HEK293 (cell line): ENCODE data around the gene TRIM66.

ENCODE experiments used
- CTCF ChIA-PET: fragments of 350-600 bp; formaldehyde crosslinking; extraction: SDS; loops from one replicate; lab custom pipeline; 2021; ENCODE audit warnings: antibody characterized with exemption; lab: Yijun Ruan, JAX
- POLR2A ChIA-PET: fragments of 300-600 bp; formaldehyde crosslinking; extraction: SDS; loops from one replicate; lab custom pipeline; 2020; ENCODE audit warnings: antibody characterized with exemption, inconsistent platforms; lab: Yijun Ruan, JAX
- H3K27ac ChIP-seq: fragments of 200-500 bp; sonication (Bioruptor generic); 2 replicates; pipeline ENCODE4 v1.5.1; 2014; ENCODE audit warnings: low read depth, low read length, control low read depth, inconsistent platforms; ENCODE audit errors: extremely low read depth
- H3K36me3 ChIP-seq, 2 experiments: fragments of 200-500 bp in 1 of 2; sonication (Bioruptor generic) in 1 of 2; 1 replicate in 1 of 2; 2 replicates in 1 of 2; pipeline ENCODE4 v1.5.1; 2014 to 2017; ENCODE audit warnings: inconsistent platforms in 2 of 2, low read length in 2 of 2; ENCODE audit not compliant: control insufficient read depth in 2 of 2, insufficient read depth in 1 of 2
- H3K4me1 ChIP-seq: fragments of 200-500 bp; sonication (Bioruptor generic); 2 replicates; pipeline ENCODE4 v1.5.1; 2014; ENCODE audit warnings: mild to moderate bottlenecking, low read length, inconsistent platforms; ENCODE audit not compliant: control insufficient read depth, insufficient read depth
- H3K4me3 ChIP-seq: 2 replicates; pipeline ENCODE4 v1.5.1; 2011; ENCODE audit warnings: low read depth, mild to moderate bottlenecking, control low read depth, low read length, moderate library complexity
- H3K9me3 ChIP-seq: fragments of 200-500 bp; sonication (Bioruptor generic); 2 replicates; pipeline ENCODE4 v1.5.1; 2014; ENCODE audit warnings: low read depth, low read length, inconsistent platforms; ENCODE audit not compliant: control insufficient read depth, insufficient read depth
- GLIS1 ChIP-seq: fragments of 450-650 bp; formaldehyde crosslinking; IDR thresholded peaks from 2 replicates; pipeline ENCODE4 v1.5.1; 2016; ENCODE audit warnings: missing biosample characterization, missing genetic modification characterization
- KLF16 ChIP-seq: fragments of 450-650 bp; formaldehyde crosslinking; IDR thresholded peaks from 2 replicates; pipeline ENCODE4 v1.5.1; 2017; ENCODE audit warnings: missing biosample characterization, missing genetic modification characterization
- MYNN ChIP-seq: fragments of 450-650 bp; formaldehyde crosslinking; IDR thresholded peaks from 2 replicates; pipeline ENCODE4 v1.5.1; 2016; ENCODE audit warnings: missing biosample characterization, missing genetic modification characterization, borderline replicate concordance
- SCRT1 ChIP-seq: fragments of 450-650 bp; formaldehyde crosslinking; IDR thresholded peaks from 2 replicates; pipeline ENCODE4 v1.5.1; 2016; ENCODE audit warnings: missing biosample characterization, missing genetic modification characterization, borderline replicate concordance
- SCRT2 ChIP-seq: fragments of 450-650 bp; formaldehyde crosslinking; IDR thresholded peaks from 2 replicates; pipeline ENCODE4 v1.5.1; 2016; ENCODE audit warnings: missing biosample characterization, missing genetic modification characterization
- ZBTB20 ChIP-seq: fragments of 450-650 bp; formaldehyde crosslinking; IDR thresholded peaks from 2 replicates; pipeline ENCODE4 v1.5.1; 2016; ENCODE audit warnings: missing biosample characterization, missing genetic modification characterization
- ZIC2 ChIP-seq: fragments of 450-650 bp; formaldehyde crosslinking; IDR thresholded peaks from 2 replicates; pipeline ENCODE4 v1.5.1; 2016; ENCODE audit warnings: missing biosample characterization, missing genetic modification characterization
- ZNF140 ChIP-seq: fragments of 450-650 bp; formaldehyde crosslinking; IDR thresholded peaks from 2 replicates; pipeline ENCODE4 v1.5.1; 2016; ENCODE audit warnings: missing biosample characterization, missing genetic modification characterization
- ZNF155 ChIP-seq: fragments of 450-650 bp; formaldehyde crosslinking; IDR thresholded peaks from 2 replicates; pipeline ENCODE4 v1.5.1; 2016; ENCODE audit warnings: missing biosample characterization, missing genetic modification characterization
- ZNF324 ChIP-seq: fragments of 450-650 bp; formaldehyde crosslinking; IDR thresholded peaks from 2 replicates; pipeline ENCODE4 v1.5.1; 2016; ENCODE audit warnings: missing biosample characterization, missing genetic modification characterization
- ZNF354C ChIP-seq: fragments of 450-650 bp; formaldehyde crosslinking; IDR thresholded peaks from 2 replicates; pipeline ENCODE4 v1.5.1; 2016; ENCODE audit warnings: missing biosample characterization, missing genetic modification characterization, low read depth, borderline replicate concordance
- ZNF37A ChIP-seq: fragments of 450-650 bp; IDR thresholded peaks from 2 replicates; pipeline ENCODE4 v1.5.1; 2018; ENCODE audit warnings: missing biosample characterization, missing genetic modification characterization
- ZNF404 ChIP-seq: fragments of 450-650 bp; formaldehyde crosslinking; IDR thresholded peaks from 2 replicates; pipeline ENCODE4 v1.5.1; 2017; ENCODE audit warnings: missing biosample characterization, missing genetic modification characterization
- ZNF621 ChIP-seq: fragments of 450-650 bp; formaldehyde crosslinking; IDR thresholded peaks from 2 replicates; pipeline ENCODE4 v1.5.1; 2017; ENCODE audit warnings: missing biosample characterization, missing genetic modification characterization
- ZNF624 ChIP-seq: fragments of 450-650 bp; formaldehyde crosslinking; IDR thresholded peaks from 2 replicates; pipeline ENCODE4 v1.5.1; 2017; ENCODE audit warnings: missing biosample characterization, missing genetic modification characterization
- ZNF626 ChIP-seq: fragments of 450-650 bp; sonication (Bioruptor Pico); formaldehyde crosslinking; IDR thresholded peaks from 2 replicates; pipeline ENCODE4 v1.5.1; 2018; ENCODE audit warnings: missing biosample characterization, missing genetic modification characterization, inconsistent platforms
- ZNF664 ChIP-seq: fragments of 450-650 bp; formaldehyde crosslinking; IDR thresholded peaks from 2 replicates; pipeline ENCODE4 v1.5.1; 2016; ENCODE audit warnings: missing biosample characterization, missing genetic modification characterization
- ZNF776 ChIP-seq: fragments of 450-650 bp; formaldehyde crosslinking; IDR thresholded peaks from 2 replicates; pipeline ENCODE4 v1.5.0; 2017; ENCODE audit warnings: missing biosample characterization, missing genetic modification characterization, borderline replicate concordance
- ZNF785 ChIP-seq: fragments of 450-650 bp; formaldehyde crosslinking; IDR thresholded peaks from 2 replicates; pipeline ENCODE4 v1.5.1; 2016; ENCODE audit warnings: missing biosample characterization, missing genetic modification characterization
- ZNF837 ChIP-seq: fragments of 450-650 bp; formaldehyde crosslinking; IDR thresholded peaks from 2 replicates; pipeline ENCODE4 v1.5.1; 2016; ENCODE audit warnings: missing biosample characterization, missing genetic modification characterization
- TF ChIP-seq, protein P1 (sequence below): fragments of 450-650 bp; formaldehyde crosslinking; IDR thresholded peaks from 2 replicates; pipeline ENCODE4 v1.5.1; 2016; ENCODE audit warnings: missing biosample characterization, missing genetic modification characterization
- TF ChIP-seq, protein P2 (sequence below): fragments of 450-650 bp; formaldehyde crosslinking; IDR thresholded peaks from 2 replicates; pipeline ENCODE4 v1.5.1; 2016; ENCODE audit warnings: missing biosample characterization, missing genetic modification characterization, low read depth
- TF ChIP-seq, protein P3 (sequence below): fragments of 450-650 bp; formaldehyde crosslinking; IDR thresholded peaks from 2 replicates; pipeline ENCODE4 v1.5.1; 2016; ENCODE audit warnings: missing biosample characterization, missing genetic modification characterization

TRIM66 gene

DNA sequence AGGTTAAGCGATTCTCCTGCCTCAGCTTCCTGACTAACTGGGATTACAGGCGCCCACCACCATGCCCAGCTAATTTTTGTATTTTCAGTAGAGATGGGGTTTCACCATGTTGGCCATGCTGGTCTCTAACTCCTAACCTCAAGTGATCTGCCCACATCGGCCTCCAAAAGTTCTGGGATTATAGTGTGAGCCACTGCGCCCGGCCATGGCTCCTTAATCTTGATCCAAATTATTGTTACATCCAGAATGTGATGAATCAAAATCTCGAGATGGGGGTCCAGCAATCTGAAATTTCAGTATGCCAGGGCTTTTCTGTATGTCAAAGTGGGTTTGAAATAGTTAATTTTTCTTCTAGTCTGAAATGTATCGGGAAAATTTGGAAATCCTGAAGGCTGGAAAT is 3.9 kb upstream of the TRIM66 start:
- ChIA-PET POLR2A (no interaction called here), CTCF (no interaction called here)
- Histone ChIP-seq H3K27ac (no peak overlapping the region), H3K4me1 (no peaks in the 10 kb centered on the region), H3K4me3 (no peak overlapping the region), H3K9me3 (no peaks in the 10 kb centered on the region), H3K36me3 (peaks cover 3 to 61% of the 10 kb centered on the region in 2 experiments)
- TF ChIP-seq, protein P1, sequence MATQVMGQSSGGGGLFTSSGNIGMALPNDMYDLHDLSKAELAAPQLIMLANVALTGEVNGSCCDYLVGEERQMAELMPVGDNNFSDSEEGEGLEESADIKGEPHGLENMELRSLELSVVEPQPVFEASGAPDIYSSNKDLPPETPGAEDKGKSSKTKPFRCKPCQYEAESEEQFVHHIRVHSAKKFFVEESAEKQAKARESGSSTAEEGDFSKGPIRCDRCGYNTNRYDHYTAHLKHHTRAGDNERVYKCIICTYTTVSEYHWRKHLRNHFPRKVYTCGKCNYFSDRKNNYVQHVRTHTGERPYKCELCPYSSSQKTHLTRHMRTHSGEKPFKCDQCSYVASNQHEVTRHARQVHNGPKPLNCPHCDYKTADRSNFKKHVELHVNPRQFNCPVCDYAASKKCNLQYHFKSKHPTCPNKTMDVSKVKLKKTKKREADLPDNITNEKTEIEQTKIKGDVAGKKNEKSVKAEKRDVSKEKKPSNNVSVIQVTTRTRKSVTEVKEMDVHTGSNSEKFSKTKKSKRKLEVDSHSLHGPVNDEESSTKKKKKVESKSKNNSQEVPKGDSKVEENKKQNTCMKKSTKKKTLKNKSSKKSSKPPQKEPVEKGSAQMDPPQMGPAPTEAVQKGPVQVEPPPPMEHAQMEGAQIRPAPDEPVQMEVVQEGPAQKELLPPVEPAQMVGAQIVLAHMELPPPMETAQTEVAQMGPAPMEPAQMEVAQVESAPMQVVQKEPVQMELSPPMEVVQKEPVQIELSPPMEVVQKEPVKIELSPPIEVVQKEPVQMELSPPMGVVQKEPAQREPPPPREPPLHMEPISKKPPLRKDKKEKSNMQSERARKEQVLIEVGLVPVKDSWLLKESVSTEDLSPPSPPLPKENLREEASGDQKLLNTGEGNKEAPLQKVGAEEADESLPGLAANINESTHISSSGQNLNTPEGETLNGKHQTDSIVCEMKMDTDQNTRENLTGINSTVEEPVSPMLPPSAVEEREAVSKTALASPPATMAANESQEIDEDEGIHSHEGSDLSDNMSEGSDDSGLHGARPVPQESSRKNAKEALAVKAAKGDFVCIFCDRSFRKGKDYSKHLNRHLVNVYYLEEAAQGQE (tag by site-specific recombination): no peak
- TF ChIP-seq, protein P2, sequence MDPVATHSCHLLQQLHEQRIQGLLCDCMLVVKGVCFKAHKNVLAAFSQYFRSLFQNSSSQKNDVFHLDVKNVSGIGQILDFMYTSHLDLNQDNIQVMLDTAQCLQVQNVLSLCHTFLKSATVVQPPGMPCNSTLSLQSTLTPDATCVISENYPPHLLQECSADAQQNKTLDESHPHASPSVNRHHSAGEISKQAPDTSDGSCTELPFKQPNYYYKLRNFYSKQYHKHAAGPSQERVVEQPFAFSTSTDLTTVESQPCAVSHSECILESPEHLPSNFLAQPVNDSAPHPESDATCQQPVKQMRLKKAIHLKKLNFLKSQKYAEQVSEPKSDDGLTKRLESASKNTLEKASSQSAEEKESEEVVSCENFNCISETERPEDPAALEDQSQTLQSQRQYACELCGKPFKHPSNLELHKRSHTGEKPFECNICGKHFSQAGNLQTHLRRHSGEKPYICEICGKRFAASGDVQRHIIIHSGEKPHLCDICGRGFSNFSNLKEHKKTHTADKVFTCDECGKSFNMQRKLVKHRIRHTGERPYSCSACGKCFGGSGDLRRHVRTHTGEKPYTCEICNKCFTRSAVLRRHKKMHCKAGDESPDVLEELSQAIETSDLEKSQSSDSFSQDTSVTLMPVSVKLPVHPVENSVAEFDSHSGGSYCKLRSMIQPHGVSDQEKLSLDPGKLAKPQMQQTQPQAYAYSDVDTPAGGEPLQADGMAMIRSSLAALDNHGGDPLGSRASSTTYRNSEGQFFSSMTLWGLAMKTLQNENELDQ (tag by site-specific recombination): no peak
- TF ChIP-seq ZNF324 (tag by site-specific recombination): no peak

DNA sequence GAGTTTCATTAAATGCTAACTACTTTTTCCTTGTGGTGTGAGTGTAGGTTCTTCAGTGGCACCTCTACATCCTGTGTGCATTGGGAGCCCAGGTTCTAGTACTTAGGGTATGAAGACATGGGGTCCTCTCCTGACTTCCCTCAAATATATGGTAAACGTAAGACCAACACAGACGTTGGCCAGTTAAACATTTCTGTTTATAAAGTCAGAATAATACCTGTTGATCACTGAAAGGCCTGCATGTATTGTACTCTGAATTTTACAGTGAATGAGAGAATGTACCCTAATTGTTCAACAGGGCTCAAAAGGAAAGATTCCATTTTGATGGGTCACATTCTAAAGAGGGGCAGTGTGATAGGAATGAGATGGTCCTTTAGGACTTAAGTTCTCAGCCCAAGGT is 3.4 kb upstream of the TRIM66 start:
- H3K36me3 ChIP-seq: peaks cover 3 to 57% of the 10 kb centered on the region in 2 experiments
- H3K4me3 ChIP-seq: no peak overlapping the region
- H3K4me1 ChIP-seq: no peaks in the 10 kb centered on the region
- no peaks in the 10 kb centered on the region for H3K9me3 ChIP-seq
- ChIA-PET POLR2A (no interaction called here), CTCF (no interaction called here)
- no peak overlapping the region for H3K27ac ChIP-seq
- peak; percentile 77 for TF ChIP-seq SCRT2 (tag by site-specific recombination)
- TF ChIP-seq SCRT1: peak; percentile 59; the same call in 1 of the 2 replicates
- no peak for TF ChIP-seq ZNF664 (tag by site-specific recombination)
- TF ChIP-seq ZNF354C (tag by site-specific recombination): no peak
- no peak for TF ChIP-seq ZNF404 (tag by site-specific recombination)

DNA sequence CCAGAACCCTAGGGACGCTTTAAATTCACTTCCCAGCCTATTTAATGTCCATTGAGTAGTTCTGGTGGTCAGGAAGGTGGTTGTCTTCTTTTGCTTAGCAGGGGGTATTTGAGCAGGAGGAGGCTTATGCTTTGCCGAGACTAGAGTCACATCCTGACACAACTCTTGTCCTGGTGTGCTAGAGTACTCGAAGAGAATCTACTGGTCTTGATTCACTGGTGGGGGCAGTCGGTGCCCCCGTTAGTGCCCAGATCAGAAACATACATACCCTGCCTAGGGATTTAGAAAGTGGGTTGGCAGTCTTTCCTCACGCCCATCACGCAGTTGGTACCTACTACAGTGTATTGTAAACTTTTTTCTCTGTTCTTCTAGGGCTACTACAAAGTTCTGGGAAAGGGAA is 2.8 kb upstream of the TRIM66 start:
- no peaks in the 10 kb centered on the region for H3K4me1 ChIP-seq
- POLR2A ChIA-PET: no interaction called here

DNA sequence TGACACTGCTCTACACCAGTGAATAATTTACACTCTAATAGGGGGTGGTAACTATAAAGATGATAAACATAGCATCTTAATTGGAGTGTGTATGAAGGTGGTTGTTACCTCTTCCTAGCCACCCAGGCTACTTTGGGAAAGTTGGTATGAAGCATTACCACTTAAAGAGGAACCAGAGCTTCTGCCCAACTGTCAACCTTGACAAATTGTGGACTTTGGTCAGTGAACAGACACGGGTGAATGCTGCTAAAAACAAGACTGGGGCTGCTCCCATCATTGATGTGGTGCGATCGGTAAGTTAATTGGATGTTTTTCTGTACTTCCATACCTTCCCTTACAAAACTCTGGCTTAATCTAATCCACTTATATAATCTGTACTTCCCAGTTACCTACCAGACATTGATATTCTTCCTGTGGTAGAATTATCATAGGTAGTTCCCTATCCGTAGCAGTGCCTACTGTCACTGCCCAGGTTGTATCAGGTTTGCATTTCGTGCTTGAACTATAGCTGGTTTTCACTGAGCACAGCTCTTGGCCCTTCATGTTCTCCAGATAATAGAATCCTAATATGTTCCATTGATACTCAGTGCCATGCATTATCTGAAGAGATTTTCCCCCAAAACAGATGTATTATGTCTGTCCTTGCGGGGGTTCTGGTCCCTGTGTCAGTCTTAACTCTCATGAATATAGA is 2.3 kb upstream of the TRIM66 start:
- CTCF ChIA-PET: no interaction called here
- TF ChIP-seq ZNF776 (no peak), ZNF626 (tag by site-specific recombination) (no peak), KLF16 (tag by site-specific recombination) (no peak), ZNF621 (tag by site-specific recombination) (no peak), ZNF624 (tag by site-specific recombination) (no peak), ZBTB20 (tag by site-specific recombination) (no peak), MYNN (tag by site-specific recombination) (no peak), ZNF37A (tag by site-specific recombination) (no peak), ZNF155 (no peak), ZNF837 (tag by site-specific recombination) (no peak), ZNF785 (tag by site-specific recombination) (no peak), ZNF140 (tag by site-specific recombination) (no peak)
- TF ChIP-seq, protein P3, sequence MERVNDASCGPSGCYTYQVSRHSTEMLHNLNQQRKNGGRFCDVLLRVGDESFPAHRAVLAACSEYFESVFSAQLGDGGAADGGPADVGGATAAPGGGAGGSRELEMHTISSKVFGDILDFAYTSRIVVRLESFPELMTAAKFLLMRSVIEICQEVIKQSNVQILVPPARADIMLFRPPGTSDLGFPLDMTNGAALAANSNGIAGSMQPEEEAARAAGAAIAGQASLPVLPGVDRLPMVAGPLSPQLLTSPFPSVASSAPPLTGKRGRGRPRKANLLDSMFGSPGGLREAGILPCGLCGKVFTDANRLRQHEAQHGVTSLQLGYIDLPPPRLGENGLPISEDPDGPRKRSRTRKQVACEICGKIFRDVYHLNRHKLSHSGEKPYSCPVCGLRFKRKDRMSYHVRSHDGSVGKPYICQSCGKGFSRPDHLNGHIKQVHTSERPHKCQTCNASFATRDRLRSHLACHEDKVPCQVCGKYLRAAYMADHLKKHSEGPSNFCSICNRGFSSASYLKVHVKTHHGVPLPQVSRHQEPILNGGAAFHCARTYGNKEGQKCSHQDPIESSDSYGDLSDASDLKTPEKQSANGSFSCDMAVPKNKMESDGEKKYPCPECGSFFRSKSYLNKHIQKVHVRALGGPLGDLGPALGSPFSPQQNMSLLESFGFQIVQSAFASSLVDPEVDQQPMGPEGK (tag by site-specific recombination): no peak

More for the DNA sequence above, 2.8 kb upstream of the TRIM66 start:
- peaks cover 3 to 55% of the 10 kb centered on the region in 2 experiments for H3K36me3 ChIP-seq
- no peaks in the 10 kb centered on the region for H3K9me3 ChIP-seq
- CTCF ChIA-PET: no interaction called here
- TF ChIP-seq ZIC2 (tag by site-specific recombination): no peak
- peak; percentile 30 for TF ChIP-seq GLIS1
- TF ChIP-seq, all 188 proteins: peak for 1
- Histone ChIP-seq H3K4me3 (no peak overlapping the region), H3K27ac (no peak overlapping the region)

More for the DNA sequence above, 2.3 kb upstream of the TRIM66 start:
- H3K27ac ChIP-seq: no peak overlapping the region
- no peaks in the 10 kb centered on the region for H3K4me1 ChIP-seq
- H3K36me3 ChIP-seq: peaks cover 3 to 51% of the 10 kb centered on the region in 2 experiments
- POLR2A ChIA-PET: no interaction called here
- no peak overlapping the region for H3K4me3 ChIP-seq
- H3K9me3 ChIP-seq: no peaks in the 10 kb centered on the region
